Activated B cell treated with CpG ODN at 0.5 μM for 24 hours (primary cell): ENCODE data around the gene PECR. TPM values are rescaled to one million over a fixed set of nuclear protein-coding genes. Genes with fewer than 3 reads are reported as not detected.
"Not testable (repeated sequence)": the region's sequence is repeated elsewhere in the genome, so short reads cannot be mapped to it uniquely, and the experiment has no call there.

Experiments used
- ATAC-seq: fragments of 200-7000 bp; cut with Tn5 transposase; one replicate; pipeline ENCODE4 v1.10.0; 2021; ENCODE audit warnings: low read depth, mild to moderate bottlenecking, moderate library complexity
- CTCF ChIA-PET: fragments of 350-600 bp; sonication (Branson Sonifier 250); formaldehyde crosslinking; loops from one replicate; lab custom pipeline; 2021; ENCODE audit warnings: antibody characterized with exemption; lab: Charles Lee
- POLR2A ChIA-PET: fragments of 350-600 bp; sonication (Branson Sonifier 250); formaldehyde crosslinking; loops from one replicate; lab custom pipeline; 2021; ENCODE audit warnings: antibody characterized with exemption; lab: Charles Lee
- DNase-seq: peaks from one replicate; pipeline ENCODE4 v3.0.0; 2022
- H3K27ac Mint-ChIP-seq: one replicate; pipeline ENCODE4 v1.8.0; 2020; ENCODE audit warnings: mixed read lengths
- H3K27me3 Mint-ChIP-seq: one replicate; pipeline ENCODE4 v1.8.0; 2021; ENCODE audit warnings: mixed read lengths
- H3K36me3 Mint-ChIP-seq: one replicate; pipeline ENCODE4 v1.8.0; 2021; ENCODE audit warnings: low read depth, mixed read lengths
- H3K4me1 Mint-ChIP-seq: one replicate; pipeline ENCODE4 v1.8.0; 2021; ENCODE audit warnings: mixed read lengths
- H3K4me3 Mint-ChIP-seq: one replicate; pipeline ENCODE4 v1.8.0; 2020; ENCODE audit warnings: mild to moderate bottlenecking, mixed read lengths
- H3K9me3 Mint-ChIP-seq: one replicate; pipeline ENCODE4 v1.8.0; 2020; ENCODE audit warnings: mixed read lengths
- intact Hi-C: fragments of 100-400 bp; cut with micrococcal nuclease; formaldehyde crosslinking; loops from one replicate; pipeline ENCODE4 v1.15.1; 2024
- total RNA-seq: library from RNA; stranded (reverse); gene quantifications from 2 replicates; pipeline ENCODE4 v1.2.3, GENCODE V29; 2022
- TF ChIP-seq, protein P1 (sequence below): fragments of 200-600 bp; IDR thresholded peaks from one replicate; pipeline ENCODE4 v1.8.0; 2022; ENCODE audit warnings: antibody characterized with exemption, mild to moderate bottlenecking

The PECR gene
- total RNA-seq, 1 donor from 2014 or later = 10.0 TPM

DNA sequence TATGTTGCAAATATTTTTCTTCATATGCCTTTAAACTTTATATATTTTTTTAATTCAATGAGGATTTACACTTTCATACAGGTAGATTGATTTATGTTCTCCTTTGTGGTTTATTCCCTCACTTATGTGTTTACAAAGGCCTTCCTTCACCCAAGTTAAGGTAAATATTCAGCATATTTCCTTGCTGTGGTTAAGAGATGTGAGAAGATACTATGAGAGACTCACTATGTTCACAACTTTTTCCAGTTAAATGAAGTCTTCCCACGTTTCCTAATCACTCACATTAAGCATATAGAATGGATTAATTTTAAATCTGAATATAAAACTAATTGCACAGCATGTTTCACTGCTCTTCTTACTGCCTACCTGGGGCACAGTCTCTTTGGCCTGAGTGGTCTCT, 597 bp downstream of the PECR start:
- H3K4me1 Mint-ChIP-seq = peaks cover 49% of the 10 kb centered on the region
- ChIA-PET POLR2A (interaction anchor here (0.5 to 2.1 kb wide), 3 partner anchors 29 to 37 kb away, joined by 3 to 15 read pairs (median 10); partner anchors contain the start of gene XRCC5), CTCF (interaction anchor here (0.9 to 1.0 kb wide), 2 partner anchors 30 to 58 kb away, joined by 3 read pairs; no protein-coding TSS in a partner anchor)
- TF ChIP-seq, protein P1, sequence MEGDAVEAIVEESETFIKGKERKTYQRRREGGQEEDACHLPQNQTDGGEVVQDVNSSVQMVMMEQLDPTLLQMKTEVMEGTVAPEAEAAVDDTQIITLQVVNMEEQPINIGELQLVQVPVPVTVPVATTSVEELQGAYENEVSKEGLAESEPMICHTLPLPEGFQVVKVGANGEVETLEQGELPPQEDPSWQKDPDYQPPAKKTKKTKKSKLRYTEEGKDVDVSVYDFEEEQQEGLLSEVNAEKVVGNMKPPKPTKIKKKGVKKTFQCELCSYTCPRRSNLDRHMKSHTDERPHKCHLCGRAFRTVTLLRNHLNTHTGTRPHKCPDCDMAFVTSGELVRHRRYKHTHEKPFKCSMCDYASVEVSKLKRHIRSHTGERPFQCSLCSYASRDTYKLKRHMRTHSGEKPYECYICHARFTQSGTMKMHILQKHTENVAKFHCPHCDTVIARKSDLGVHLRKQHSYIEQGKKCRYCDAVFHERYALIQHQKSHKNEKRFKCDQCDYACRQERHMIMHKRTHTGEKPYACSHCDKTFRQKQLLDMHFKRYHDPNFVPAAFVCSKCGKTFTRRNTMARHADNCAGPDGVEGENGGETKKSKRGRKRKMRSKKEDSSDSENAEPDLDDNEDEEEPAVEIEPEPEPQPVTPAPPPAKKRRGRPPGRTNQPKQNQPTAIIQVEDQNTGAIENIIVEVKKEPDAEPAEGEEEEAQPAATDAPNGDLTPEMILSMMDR = no peak
- DNase-seq (no peak), ATAC-seq (no peak)
- H3K9me3 Mint-ChIP-seq = no peaks in the 10 kb centered on the region
- peaks cover 4% of the 10 kb centered on the region for H3K36me3 Mint-ChIP-seq
- no peaks in the 10 kb centered on the region for H3K27me3 Mint-ChIP-seq
- intact Hi-C loops = loop anchor here (1.0 to 2.0 kb wide), 4 partner anchors 14 to 47 kb away; partner anchors contain the start of gene XRCC5
- peak overlapping the region; percentile 95 for H3K4me3 Mint-ChIP-seq
- peak overlapping the region; percentile 85 for H3K27ac Mint-ChIP-seq

- intact Hi-C loops = loop anchor here (2.0 kb wide), 1 partner anchor 13 kb away; no protein-coding TSS in a partner anchor
- peaks cover 45% of the 10 kb centered on the region for H3K4me1 Mint-ChIP-seq
- H3K4me3 Mint-ChIP-seq = not testable (repeated sequence)
Measured at GRCh38 chr2:216080048-216080447, 1.6 kb downstream of the PECR start.

DNA sequence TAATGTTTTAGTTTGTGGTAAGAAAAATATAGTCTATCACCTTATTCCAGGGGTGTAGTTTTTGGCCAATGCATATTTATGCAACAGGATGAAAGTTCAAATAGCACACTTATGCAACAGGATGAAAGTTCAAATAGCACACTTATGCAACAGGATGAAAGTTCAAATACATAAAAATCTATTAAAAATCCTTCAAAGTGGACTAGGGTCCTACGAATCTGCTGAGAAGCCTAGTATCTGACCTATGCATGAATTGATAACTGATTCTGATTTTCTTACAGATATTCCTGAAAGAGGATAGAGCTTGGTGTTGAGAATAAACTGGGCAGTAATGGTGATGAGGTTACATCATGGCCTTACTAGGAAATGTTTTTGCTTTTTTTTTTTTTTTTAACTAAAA, 2.8 kb downstream of the PECR start:
- Mint-ChIP-seq H3K36me3 (peaks cover 21% of the 10 kb centered on the region), H3K27me3 (no peaks in the 10 kb centered on the region), H3K4me1 (peaks cover 41% of the 10 kb centered on the region), H3K9me3 (no peaks in the 10 kb centered on the region), H3K27ac (no peak overlapping the region), H3K4me3 (no peak overlapping the region)
- ATAC-seq (no peak), DNase-seq (no peak)
- ChIA-PET CTCF (no interaction called here), POLR2A (interaction anchor here (0.8 kb wide), 1 partner anchor 21 kb away, joined by 4 read pairs; no protein-coding TSS in a partner anchor)
- TF ChIP-seq, protein P1 = no peak
- intact Hi-C loops = no loop called here

More at GRCh38 chr2:216080048-216080447, 1.6 kb downstream of the PECR start:
- H3K27me3 Mint-ChIP-seq, POLR2A ChIA-PET, ATAC-seq, H3K27ac Mint-ChIP-seq, CTCF ChIA-PET, H3K9me3 Mint-ChIP-seq, DNase-seq: not testable (repeated sequence)
- peaks cover 11% of the 10 kb centered on the region for H3K36me3 Mint-ChIP-seq

DNA sequence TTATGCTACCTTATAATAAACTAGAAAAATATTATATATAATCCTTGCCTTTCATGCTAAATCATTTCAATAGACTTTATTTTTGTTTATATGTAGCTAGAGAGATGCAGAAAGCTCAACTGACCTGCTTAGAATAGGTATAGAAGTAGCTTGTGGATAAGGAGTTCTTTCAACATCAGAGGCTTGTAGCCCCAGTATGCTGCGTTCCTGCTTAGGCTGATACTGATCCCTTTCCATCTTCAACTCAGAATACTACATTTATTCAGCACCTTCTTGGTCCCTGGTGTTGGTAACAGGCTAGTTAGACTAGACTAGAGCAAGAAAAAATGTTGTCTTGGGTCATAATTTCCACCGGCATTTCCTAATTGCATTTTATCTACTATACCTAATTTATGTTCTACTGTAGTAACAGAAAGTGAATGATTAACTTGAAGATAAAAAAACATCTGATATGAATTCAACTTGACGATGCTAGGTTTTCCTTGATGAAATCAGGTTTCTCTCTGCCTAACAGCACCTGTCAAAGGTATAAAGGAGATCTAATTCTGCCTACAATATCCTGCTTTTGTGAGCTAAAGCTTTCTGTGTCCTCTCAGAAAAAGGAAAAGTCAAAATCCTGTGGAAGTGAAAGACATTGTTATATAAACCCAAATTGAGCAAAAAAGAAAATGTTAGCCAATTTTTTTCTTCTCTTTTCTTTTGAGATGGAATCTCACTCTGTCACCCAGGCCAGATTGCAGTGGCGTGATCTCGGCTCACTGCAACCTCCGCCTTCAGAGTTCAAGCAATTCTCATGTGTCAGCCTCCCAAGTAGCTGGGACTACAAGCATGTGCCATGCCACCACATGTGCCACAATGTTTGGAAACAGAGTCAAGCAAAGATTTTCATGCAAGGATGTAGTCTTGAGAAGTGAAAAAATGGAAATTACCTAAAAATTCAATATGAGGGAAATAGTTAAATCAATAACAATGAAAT, 5.8 kb downstream of the PECR start:
- intact Hi-C loops = no loop called here
- no peaks in the 10 kb centered on the region for H3K9me3 Mint-ChIP-seq
- peaks cover 19% of the 10 kb centered on the region for H3K36me3 Mint-ChIP-seq
- ChIA-PET POLR2A (no interaction called here), CTCF (no interaction called here)
- TF ChIP-seq, protein P1 = no peak
- DNase-seq = no peak
- H3K27ac Mint-ChIP-seq = no peak overlapping the region
- H3K4me1 Mint-ChIP-seq = peaks cover 14% of the 10 kb centered on the region
- H3K27me3 Mint-ChIP-seq = no peaks in the 10 kb centered on the region
- no peak for ATAC-seq
- no peak overlapping the region for H3K4me3 Mint-ChIP-seq

- Mint-ChIP-seq H3K36me3 (peaks cover 19% of the 10 kb centered on the region), H3K4me1 (peaks cover 11% of the 10 kb centered on the region), H3K4me3 (no peak overlapping the region), H3K27ac (no peak overlapping the region), H3K27me3 (no peaks in the 10 kb centered on the region), H3K9me3 (no peaks in the 10 kb centered on the region)
- ATAC-seq = no peak
- POLR2A ChIA-PET = no interaction called here
- intact Hi-C loops = no loop called here
- CTCF ChIA-PET = no interaction called here
- DNase-seq = no peak
- TF ChIP-seq, protein P1 = no peak
Measured at GRCh38 chr2:216074794-216075193, 6.8 kb downstream of the PECR start.
